Ishikawa (cell line): Measurements from ENCODE around the gene CSTPP1.

Source experiments
- CEBPB ChIP-seq: IDR thresholded peaks from 2 replicates; pipeline ENCODE4 v1.6.1; 2012
- CREB1 ChIP-seq: IDR thresholded peaks from 2 replicates; pipeline ENCODE4 v1.6.1; 2012; ENCODE audit warnings: low read depth
- EGR1 ChIP-seq: IDR thresholded peaks from 2 replicates; pipeline ENCODE4 v1.6.1; 2012
- EP300 ChIP-seq: IDR thresholded peaks from 2 replicates; pipeline ENCODE4 v1.6.1; 2012; ENCODE audit warnings: borderline replicate concordance
- FOXM1 ChIP-seq: IDR thresholded peaks from 2 replicates; pipeline ENCODE4 v1.6.1; 2012; ENCODE audit warnings: low read depth, borderline replicate concordance
- NFIC ChIP-seq: IDR thresholded peaks from 2 replicates; pipeline ENCODE4 v1.6.1; 2012
- RAD21 ChIP-seq: IDR thresholded peaks from 2 replicates; pipeline ENCODE4 v1.6.1; 2012; ENCODE audit warnings: low read depth
- TAF1 ChIP-seq: IDR thresholded peaks from 2 replicates; pipeline ENCODE4 v1.6.1; 2012; ENCODE audit warnings: low read depth, mild to moderate bottlenecking
- TCF12 ChIP-seq: IDR thresholded peaks from 2 replicates; pipeline ENCODE4 v1.6.1; 2012; ENCODE audit warnings: low read depth
- TEAD4 ChIP-seq: IDR thresholded peaks from 2 replicates; pipeline ENCODE4 v1.6.1; 2012
- YY1 ChIP-seq: IDR thresholded peaks from 2 replicates; pipeline ENCODE4 v1.6.1; 2012; ENCODE audit warnings: low read depth
- ZBTB7A ChIP-seq: IDR thresholded peaks from 2 replicates; pipeline ENCODE4 v1.6.1; 2012; ENCODE audit warnings: low read depth
- TF ChIP-seq, protein P1 (sequence below): IDR thresholded peaks from 2 replicates; pipeline ENCODE4 v1.6.1; 2012; ENCODE audit warnings: low read depth, mild to moderate bottlenecking
- TF ChIP-seq, protein P2 (sequence below): IDR thresholded peaks from 2 replicates; pipeline ENCODE4 v1.6.1; 2012
- TF ChIP-seq, protein P3 (sequence below): IDR thresholded peaks from 2 replicates; pipeline ENCODE4 v1.6.1; 2012

CSTPP1 gene

DNA sequence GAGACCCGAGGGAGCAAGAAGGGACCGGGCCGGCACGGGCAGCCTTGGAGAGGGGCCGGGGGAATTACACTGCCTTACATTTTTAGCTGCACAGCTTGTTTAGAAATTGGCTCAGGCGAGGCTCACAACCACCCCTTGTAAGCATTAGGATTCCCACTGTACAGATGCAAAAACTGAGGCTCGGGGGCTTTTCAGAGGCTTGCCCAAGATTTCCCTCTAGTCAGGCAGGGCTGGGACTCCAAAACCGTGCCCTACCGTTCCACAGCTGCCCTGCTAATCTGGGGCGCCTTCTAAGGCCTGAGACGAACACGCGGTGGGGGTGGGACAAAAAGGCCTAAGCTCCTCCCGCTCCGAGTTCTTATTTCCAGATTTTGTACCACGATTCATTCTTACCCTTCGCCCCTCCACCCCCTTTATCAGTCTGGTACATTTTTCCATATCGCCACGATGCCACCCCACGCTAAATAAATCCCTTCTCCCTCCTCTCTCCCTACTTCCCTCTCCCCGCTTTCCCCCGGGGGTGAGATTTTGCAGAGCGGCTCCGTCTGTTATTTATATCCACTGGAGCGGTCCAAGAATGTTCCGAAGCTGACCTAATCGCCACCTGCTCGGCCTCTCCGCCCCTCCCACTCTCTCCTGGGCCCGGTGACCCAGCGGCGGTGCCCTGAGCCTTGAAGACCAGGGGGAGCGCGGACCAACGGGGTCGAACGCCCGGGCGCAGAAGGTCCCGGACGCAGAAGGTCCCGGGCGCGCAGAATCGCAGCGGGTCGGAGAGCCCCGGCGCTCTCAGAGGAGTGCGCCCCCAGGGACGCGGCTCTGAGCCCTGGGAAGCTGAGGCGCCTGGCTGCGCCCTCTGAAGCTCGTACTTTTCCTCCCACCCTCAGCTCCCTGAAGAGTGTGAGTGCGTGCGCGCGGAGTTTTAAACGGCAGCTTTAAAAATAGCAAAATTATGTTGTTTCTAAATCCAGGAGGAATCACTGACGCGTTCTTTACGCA is 250.4 kb downstream of the CSTPP1 start:
- no peak for TF ChIP-seq EP300
- TF ChIP-seq, protein P1, sequence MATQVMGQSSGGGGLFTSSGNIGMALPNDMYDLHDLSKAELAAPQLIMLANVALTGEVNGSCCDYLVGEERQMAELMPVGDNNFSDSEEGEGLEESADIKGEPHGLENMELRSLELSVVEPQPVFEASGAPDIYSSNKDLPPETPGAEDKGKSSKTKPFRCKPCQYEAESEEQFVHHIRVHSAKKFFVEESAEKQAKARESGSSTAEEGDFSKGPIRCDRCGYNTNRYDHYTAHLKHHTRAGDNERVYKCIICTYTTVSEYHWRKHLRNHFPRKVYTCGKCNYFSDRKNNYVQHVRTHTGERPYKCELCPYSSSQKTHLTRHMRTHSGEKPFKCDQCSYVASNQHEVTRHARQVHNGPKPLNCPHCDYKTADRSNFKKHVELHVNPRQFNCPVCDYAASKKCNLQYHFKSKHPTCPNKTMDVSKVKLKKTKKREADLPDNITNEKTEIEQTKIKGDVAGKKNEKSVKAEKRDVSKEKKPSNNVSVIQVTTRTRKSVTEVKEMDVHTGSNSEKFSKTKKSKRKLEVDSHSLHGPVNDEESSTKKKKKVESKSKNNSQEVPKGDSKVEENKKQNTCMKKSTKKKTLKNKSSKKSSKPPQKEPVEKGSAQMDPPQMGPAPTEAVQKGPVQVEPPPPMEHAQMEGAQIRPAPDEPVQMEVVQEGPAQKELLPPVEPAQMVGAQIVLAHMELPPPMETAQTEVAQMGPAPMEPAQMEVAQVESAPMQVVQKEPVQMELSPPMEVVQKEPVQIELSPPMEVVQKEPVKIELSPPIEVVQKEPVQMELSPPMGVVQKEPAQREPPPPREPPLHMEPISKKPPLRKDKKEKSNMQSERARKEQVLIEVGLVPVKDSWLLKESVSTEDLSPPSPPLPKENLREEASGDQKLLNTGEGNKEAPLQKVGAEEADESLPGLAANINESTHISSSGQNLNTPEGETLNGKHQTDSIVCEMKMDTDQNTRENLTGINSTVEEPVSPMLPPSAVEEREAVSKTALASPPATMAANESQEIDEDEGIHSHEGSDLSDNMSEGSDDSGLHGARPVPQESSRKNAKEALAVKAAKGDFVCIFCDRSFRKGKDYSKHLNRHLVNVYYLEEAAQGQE, result no peak
- TF ChIP-seq, protein P2, sequence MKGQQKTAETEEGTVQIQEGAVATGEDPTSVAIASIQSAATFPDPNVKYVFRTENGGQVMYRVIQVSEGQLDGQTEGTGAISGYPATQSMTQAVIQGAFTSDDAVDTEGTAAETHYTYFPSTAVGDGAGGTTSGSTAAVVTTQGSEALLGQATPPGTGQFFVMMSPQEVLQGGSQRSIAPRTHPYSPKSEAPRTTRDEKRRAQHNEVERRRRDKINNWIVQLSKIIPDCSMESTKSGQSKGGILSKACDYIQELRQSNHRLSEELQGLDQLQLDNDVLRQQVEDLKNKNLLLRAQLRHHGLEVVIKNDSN, result no peak
- no peak for TF ChIP-seq YY1
- TF ChIP-seq TEAD4, result no peak
- no peak for TF ChIP-seq FOXM1
- TF ChIP-seq, protein P3, sequence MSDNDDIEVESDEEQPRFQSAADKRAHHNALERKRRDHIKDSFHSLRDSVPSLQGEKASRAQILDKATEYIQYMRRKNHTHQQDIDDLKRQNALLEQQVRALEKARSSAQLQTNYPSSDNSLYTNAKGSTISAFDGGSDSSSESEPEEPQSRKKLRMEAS, result no peak
- TF ChIP-seq RAD21, result no peak
- no peak for TF ChIP-seq CEBPB
- TF ChIP-seq NFIC, result no peak
- TF ChIP-seq EGR1, result no peak

DNA sequence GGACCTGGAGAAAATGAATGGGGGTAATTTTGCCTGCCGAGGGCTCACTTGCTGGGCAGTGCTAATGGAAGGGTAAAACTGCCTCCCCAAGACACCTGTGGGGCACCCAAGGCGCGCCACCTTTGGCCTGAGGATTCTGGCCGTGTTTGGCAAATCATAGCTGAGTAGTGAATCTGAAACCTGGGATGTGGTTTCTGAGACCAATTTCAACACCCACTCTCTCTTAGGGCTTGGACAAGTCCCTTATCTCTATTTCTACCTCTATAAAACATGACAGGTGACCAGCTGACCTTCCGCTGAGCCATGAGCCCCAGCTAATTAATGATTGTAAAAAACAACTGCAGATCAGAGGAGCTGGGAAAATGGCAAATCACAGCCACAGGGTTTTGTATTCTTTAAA is 251.2 kb downstream of the CSTPP1 start:
- TF ChIP-seq, protein P1, result no peak
- TF ChIP-seq CREB1 (no peak), RAD21 (no peak), TAF1 (no peak), EP300 (no peak), TEAD4 (no peak), NFIC (no peak), TCF12 (no peak), EGR1 (no peak), ZBTB7A (no peak), FOXM1 (no peak)
- TF ChIP-seq, protein P3, result no peak
- TF ChIP-seq, protein P2, result no peak

DNA sequence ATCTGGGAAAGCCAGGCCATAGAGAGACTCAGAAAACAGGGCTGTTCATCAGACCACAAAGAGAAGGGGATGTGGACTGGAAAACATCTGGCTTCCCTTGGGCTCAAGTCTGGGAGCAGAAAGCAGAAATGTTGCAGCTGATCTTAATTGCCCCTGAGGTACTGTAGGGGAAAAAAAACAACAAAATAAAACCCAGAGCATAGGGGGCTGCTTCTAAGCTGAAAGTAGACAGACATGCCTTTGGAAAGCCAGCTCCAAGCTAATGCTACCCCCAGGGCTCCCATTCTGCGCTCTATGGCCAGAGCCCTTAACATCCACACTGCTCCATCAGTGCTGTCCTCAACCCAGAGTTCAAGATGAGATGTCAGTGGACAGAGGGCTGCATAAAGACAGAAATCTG is 251.7 kb downstream of the CSTPP1 start:
- no peak for TF ChIP-seq CREB1
- TF ChIP-seq FOXM1, result no peak
- TF ChIP-seq CEBPB, result no peak
- TF ChIP-seq ZBTB7A, result no peak
- TF ChIP-seq, protein P1, result no peak
- TF ChIP-seq NFIC, result no peak
- TF ChIP-seq RAD21, result no peak
- no peak for TF ChIP-seq TAF1
- TF ChIP-seq TEAD4, result no peak
- TF ChIP-seq EGR1, result no peak
- TF ChIP-seq TCF12, result no peak
- TF ChIP-seq, protein P3, result no peak
- TF ChIP-seq EP300, result no peak
- TF ChIP-seq YY1, result no peak
- TF ChIP-seq, protein P2, result no peak
